WERI-Rb-1 (cell line): Measurements from ENCODE around the gene SLC25A23.

Experiments used
- DNase-seq: peaks from one replicate; pipeline ENCODE4 v3.0.0-alpha.2; 2020
- H3K27ac ChIP-seq: fragments of 250-450 bp; sonication (Bioruptor Pico); 2 replicates; pipeline ENCODE4 v1.5.1; 2020; ENCODE audit warnings: mild to moderate bottlenecking, moderate library complexity
- H3K27me3 ChIP-seq: fragments of 250-450 bp; sonication (Bioruptor Pico); 2 replicates; pipeline ENCODE4 v1.5.1; 2021; ENCODE audit warnings: mild to moderate bottlenecking, low read depth, moderate library complexity; ENCODE audit not compliant: insufficient read depth, severe bottlenecking
- H3K36me3 ChIP-seq: fragments of 250-450 bp; sonication (Bioruptor Pico); 2 replicates; pipeline ENCODE4 v1.5.1; 2020; ENCODE audit warnings: mild to moderate bottlenecking, moderate library complexity
- H3K4me3 ChIP-seq: 2 replicates; pipeline ENCODE4 v1.5.1; 2011; ENCODE audit warnings: low read depth, mild to moderate bottlenecking, control low read depth, low read length
- H3K9me3 ChIP-seq: fragments of 250-450 bp; sonication (Bioruptor Pico); 2 replicates; pipeline ENCODE4 v1.5.1; 2021; ENCODE audit warnings: mild to moderate bottlenecking, moderate library complexity; ENCODE audit not compliant: severe bottlenecking
- CTCF ChIP-seq: IDR thresholded peaks from 2 replicates; pipeline ENCODE4 v1.5.1; 2011; ENCODE audit warnings: low read depth, mild to moderate bottlenecking, control low read depth, inconsistent platforms, low read length

The SLC25A23 gene

GRCh38 chr19:6425732-6426620 lies 33.6 kb downstream of the SLC25A23 start:
- peak; percentile 55 for DNase-seq
- TF ChIP-seq CTCF: peak; percentile 54
- H3K36me3 ChIP-seq: peaks cover 26% of the 10 kb centered on the region
- peak overlapping the region; percentile 9 for H3K4me3 ChIP-seq
- H3K27ac ChIP-seq: peak overlapping the region; percentile 93
- peaks cover 5% of the 10 kb centered on the region for H3K9me3 ChIP-seq
- no peaks in the 10 kb centered on the region for H3K27me3 ChIP-seq

- no peaks in the 10 kb centered on the region for H3K27me3 ChIP-seq
- no peak for TF ChIP-seq CTCF
- H3K36me3 ChIP-seq: peaks cover 35% of the 10 kb centered on the region
- DNase-seq: peak; percentile 99
- H3K27ac ChIP-seq: peak overlapping the region; percentile 93
- H3K9me3 ChIP-seq: peaks cover 5% of the 10 kb centered on the region
- peak overlapping the region; percentile 9 for H3K4me3 ChIP-seq
Observed at GRCh38 chr19:6424939-6425731, 34.5 kb downstream of the SLC25A23 start.

GRCh38 chr19:6424195-6424938 lies 35.2 kb downstream of the SLC25A23 start, which contains the start of gene KHSRP:
TSS of gene KHSRP (minus strand) at chr19:6424811. CDS start at chr19:6424701, 110 bp downstream.
- peaks cover 42% of the 10 kb centered on the region for H3K36me3 ChIP-seq

GRCh38 chr19:6423499-6424194 lies 35.9 kb downstream of the SLC25A23 start:
- H3K9me3 ChIP-seq: peaks cover 5% of the 10 kb centered on the region
- peaks cover 49% of the 10 kb centered on the region for H3K36me3 ChIP-seq
- peak; percentile 50 for DNase-seq
- H3K4me3 ChIP-seq: peak overlapping the region; percentile 91
- H3K27ac ChIP-seq: peak overlapping the region; percentile 77
- H3K27me3 ChIP-seq: no peaks in the 10 kb centered on the region
- no peak for TF ChIP-seq CTCF

More at GRCh38 chr19:6424195-6424938, 35.2 kb downstream of the SLC25A23 start, which contains the start of gene KHSRP:
- no peak for DNase-seq
- no peak for TF ChIP-seq CTCF
- no peaks in the 10 kb centered on the region for H3K27me3 ChIP-seq
- peak within 1 kb of the TSS; percentile 93 for H3K27ac ChIP-seq
- H3K9me3 ChIP-seq: peaks cover 5% of the 10 kb centered on the region
- H3K4me3 ChIP-seq: peak within 1 kb of the TSS; percentile 91
